Measurements from ENCODE around the gene HTT.

GRCh38 chr4:3262208-3263052 is 187.9 kb downstream of the HTT start:
- TF ChIP-seq IRF1 (CRISPR knock-in tag; IDR thresholded peaks at IDR 0.05): no peak
- TF ChIP-seq ZBTB21 (CRISPR knock-in tag; IDR thresholded peaks at IDR 0.05; ENCODE audit: borderline replicate concordance): no peak
- no peak for TF ChIP-seq ARID4B (CRISPR knock-in tag; IDR thresholded peaks at IDR 0.05; ENCODE audit: borderline replicate concordance)
- no peak for TF ChIP-seq CTCF (IDR thresholded peaks at IDR 0.05)
- TF ChIP-seq FOXJ3 (CRISPR knock-in tag; IDR thresholded peaks at IDR 0.05; ENCODE audit: borderline replicate concordance): no peak
- no peak for TF ChIP-seq HMGXB4 (CRISPR knock-in tag; IDR thresholded peaks at IDR 0.05)
- TF ChIP-seq IRF2 (CRISPR knock-in tag; IDR thresholded peaks at IDR 0.05; ENCODE audit: borderline replicate concordance, low read depth): no peak
- no peak for TF ChIP-seq ATF2 (CRISPR knock-in tag; IDR thresholded peaks at IDR 0.05; ENCODE audit: borderline replicate concordance, low read depth)
- no peak for TF ChIP-seq MAX (CRISPR knock-in tag; IDR thresholded peaks at IDR 0.05)

All from WTC11 (cell line).